DND-41 (cell line): ENCODE measurements around the gene STX2.
"Not testable (repeated sequence)": the region's sequence is repeated elsewhere in the genome, so short reads cannot be mapped to it uniquely, and the experiment has no call there.

ENCODE experiments used
- CTCF ChIP-seq: IDR thresholded peaks from 2 replicates; pipeline ENCODE4 v1.5.1; 2012; ENCODE audit warnings: borderline replicate concordance, low read length, moderate library complexity, mild to moderate bottlenecking; ENCODE audit not compliant: poor library complexity, severe bottlenecking; ENCODE audit errors: extremely low read depth
- EZH2 ChIP-seq: IDR thresholded peaks from 3 replicates; pipeline ENCODE4 v1.6.1; 2012; ENCODE audit warnings: borderline replicate concordance, low read depth, mild to moderate bottlenecking, moderate library complexity, low read length, inconsistent platforms; ENCODE audit not compliant: severe bottlenecking

DNA sequence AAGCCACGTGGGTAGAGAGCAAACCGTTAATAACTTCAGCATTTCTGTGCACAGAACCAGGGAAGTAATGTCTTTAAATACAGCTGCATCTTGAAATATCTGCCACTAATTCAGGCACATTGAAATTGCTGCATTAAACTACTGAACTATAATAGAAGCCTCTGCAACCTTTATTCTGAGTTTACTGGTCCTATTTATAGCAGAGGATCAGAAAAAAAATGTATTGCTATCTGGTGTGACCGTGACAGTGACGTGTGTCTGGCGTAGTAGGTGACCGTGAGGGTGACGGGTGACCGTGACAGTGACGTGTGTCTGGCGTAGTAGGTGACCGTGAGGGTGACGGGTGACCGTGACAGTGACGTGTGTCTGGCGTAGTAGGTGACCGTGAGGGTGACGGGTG is 48.1 kb upstream of the STX2 start:
- TF ChIP-seq CTCF, EZH2: not testable (repeated sequence)
